HCT116 (cell line): ENCODE measurements around the gene ITGAE. TPM values are rescaled to one million over a fixed set of nuclear protein-coding genes. Genes with fewer than 3 reads are reported as not detected.

Experiments
- ATAC-seq: fragments of 200-7000 bp; cut with Tn5 transposase; 2 replicates; pipeline ENCODE4 v1.9.1; 2020; ENCODE audit warnings: mild to moderate bottlenecking, moderate library complexity
- BruUV-seq: library from RNA; stranded (reverse); fragments of 400-500 nt; replicated peaks from 2 replicates; lab custom pipeline; 2021; lab: Mats Ljungman, UMichigan
- CTCF ChIA-PET: fragments of 300-600 bp; sonication (Branson Sonifier 250); formaldehyde crosslinking; loops from one replicate; lab custom pipeline; 2021; ENCODE audit warnings: antibody characterized with exemption; lab: Charles Lee
- POLR2A ChIA-PET: fragments of 300-600, 350-600 bp; sonication (Branson Sonifier 250); formaldehyde crosslinking; loops from one replicate; lab custom pipeline; 2021; ENCODE audit warnings: antibody characterized with exemption; lab: Charles Lee
- RAD21 ChIA-PET, 2 experiments: fragments of 300-600 bp; sonication (Branson Sonifier 250); formaldehyde crosslinking; loops; one replicate each; lab custom pipeline; 2023; ENCODE audit warnings: low total read pairs in 2 of 2; ENCODE audit not compliant: uncharacterized antibody in 2 of 2, unreplicated experiment in 2 of 2, low non-redundant PET in 1 of 2; lab: Charles Lee
- DNase-seq: peaks from one replicate; pipeline ENCODE4 v3.0.0-alpha.2; 2010; ENCODE audit warnings: low read depth, low spot score
- H2AFZ ChIP-seq: fragments of 200-600 bp; shearing (Covaris generic), sonication (generic); 2 replicates; pipeline ENCODE4 v1.6.1; 2017; ENCODE audit warnings: low read depth, mixed run types, mixed read lengths, antibody characterized with exemption, low read length; ENCODE audit not compliant: poor library complexity, severe bottlenecking
- H3K27ac ChIP-seq: 2 replicates; pipeline ENCODE4 v1.5.1; 2012; ENCODE audit warnings: low read depth, low read length
- H3K27me3 ChIP-seq: fragments of 200-600 bp; sonication (generic); 2 replicates; pipeline ENCODE4 v1.6.1; 2016; ENCODE audit warnings: mixed run types, low read length, mixed read lengths; ENCODE audit not compliant: insufficient read depth
- H3K36me3 ChIP-seq, 2 experiments: fragments of 200-500 bp in 1 of 2; fragments of 200-600 bp in 1 of 2; sonication (Bioruptor generic) in 1 of 2; sonication (generic) in 1 of 2; 2 replicates each; pipeline versions ENCODE4 v1.5.1 to v1.6.1; 2014 to 2016; ENCODE audit warnings: low read length in 2 of 2, inconsistent platforms in 1 of 2, mixed read lengths in 1 of 2, mixed run types in 1 of 2; ENCODE audit not compliant: insufficient read depth in 2 of 2, control insufficient read depth in 1 of 2
- H3K4me1 ChIP-seq, 2 experiments: fragments of 200-600 bp in 1 of 2; sonication (generic) in 1 of 2; 2 replicates each; pipeline versions ENCODE4 v1.5.1 to v1.6.1; 2012 to 2017; ENCODE audit warnings: low read length in 2 of 2, inconsistent platforms in 1 of 2, mild to moderate bottlenecking in 1 of 2, mixed read lengths in 1 of 2, mixed run types in 1 of 2, moderate library complexity in 1 of 2; ENCODE audit not compliant: insufficient read depth in 2 of 2, control insufficient read depth in 1 of 2
- H3K4me2 ChIP-seq: fragments of 200-600 bp; sonication (generic); 2 replicates; pipeline ENCODE4 v1.6.1; 2017; ENCODE audit warnings: mixed run types, low read length, mixed read lengths
- H3K4me3 ChIP-seq, 2 experiments: fragments of 200-600 bp in 1 of 2; sonication (generic) in 1 of 2; replicated peaks in 1 of 2; 2 replicates each; pipeline ENCODE4 v1.5.1; 2011 to 2016; ENCODE audit warnings: low read length in 2 of 2, control low read depth in 1 of 2, low read depth in 1 of 2, mild to moderate bottlenecking in 1 of 2, mixed read lengths in 1 of 2, mixed run types in 1 of 2
- H3K79me2 ChIP-seq: fragments of 200-600 bp; sonication (generic); 2 replicates; pipeline ENCODE4 v1.6.1; 2017; ENCODE audit warnings: mild to moderate bottlenecking, mixed run types, low read length, moderate library complexity, mixed read lengths; ENCODE audit not compliant: insufficient read depth
- H3K9ac ChIP-seq: fragments of 200-600 bp; sonication (generic); 2 replicates; pipeline ENCODE4 v1.6.1; 2016; ENCODE audit warnings: low read length, mixed read lengths
- H3K9me2 ChIP-seq: fragments of 200-600 bp; sonication (generic), shearing (Covaris generic); 2 replicates; pipeline ENCODE4 v1.6.1; 2017; ENCODE audit warnings: mixed run types, mild to moderate bottlenecking, moderate library complexity; ENCODE audit not compliant: insufficient read depth
- H3K9me3 ChIP-seq, 2 experiments: fragments of 200-500 bp in 1 of 2; fragments of 200-600 bp in 1 of 2; sonication (Bioruptor generic) in 1 of 2; sonication (generic) in 1 of 2; 2 replicates each; pipeline ENCODE4 v1.6.1; 2014 to 2017; ENCODE audit warnings: low read length in 2 of 2, mixed read lengths in 2 of 2, inconsistent platforms in 1 of 2, low read depth in 1 of 2, mild to moderate bottlenecking in 1 of 2, mixed run types in 1 of 2, moderate library complexity in 1 of 2; ENCODE audit not compliant: control insufficient read depth in 1 of 2, insufficient read depth in 1 of 2
- H4K20me1 ChIP-seq: fragments of 200-600 bp; sonication (generic), shearing (Covaris generic); 2 replicates; pipeline ENCODE4 v1.6.1; 2017; ENCODE audit warnings: mixed run types, mild to moderate bottlenecking, moderate library complexity; ENCODE audit not compliant: insufficient read depth
- CBX3 ChIP-seq: IDR thresholded peaks from 2 replicates; pipeline ENCODE4 v1.6.1; 2012; ENCODE audit warnings: low read depth
- CEBPB ChIP-seq: IDR thresholded peaks from 2 replicates; pipeline ENCODE4 v1.6.1; 2012; ENCODE audit warnings: low read depth
- CTCF ChIP-seq, 3 experiments: fragments of 200-600 bp in 1 of 3; sonication (generic) in 1 of 3; IDR thresholded peaks in 2 of 3; conservative IDR thresholded peaks in 1 of 3; 2 replicates each; pipeline ENCODE4 v1.5.1; 2012 to 2017; ENCODE audit warnings: low read depth in 2 of 3, low read length in 2 of 3, antibody characterized with exemption in 1 of 3, borderline replicate concordance in 1 of 3, control low read depth in 1 of 3, mild to moderate bottlenecking in 1 of 3, mixed read lengths in 1 of 3, mixed run types in 1 of 3, moderate library complexity in 1 of 3; ENCODE audit not compliant: insufficient read depth in 1 of 3
- EGR1 ChIP-seq: IDR thresholded peaks from 2 replicates; pipeline ENCODE4 v1.6.1; 2012; ENCODE audit warnings: low read depth
- ELF1 ChIP-seq: IDR thresholded peaks from 2 replicates; pipeline ENCODE4 v1.6.1; 2012; ENCODE audit warnings: low read depth, borderline replicate concordance
- FOSL1 ChIP-seq: IDR thresholded peaks from 2 replicates; pipeline ENCODE4 v1.6.1; 2012; ENCODE audit warnings: low read depth
- JUND ChIP-seq: IDR thresholded peaks from 2 replicates; pipeline ENCODE4 v1.6.1; 2012
- POLR2AphosphoS5 ChIP-seq: IDR thresholded peaks from 2 replicates; pipeline ENCODE4 v1.6.1; 2011; ENCODE audit warnings: mild to moderate bottlenecking, low read depth, low read length, moderate library complexity
- SP1 ChIP-seq: IDR thresholded peaks from 2 replicates; pipeline ENCODE4 v1.6.1; 2012; ENCODE audit warnings: low read depth
- SRF ChIP-seq: IDR thresholded peaks from 2 replicates; pipeline ENCODE4 v1.6.1; 2012; ENCODE audit warnings: low read depth
- TCF7L2 ChIP-seq: IDR thresholded peaks from 2 replicates; pipeline ENCODE4 v1.7.0; 2011; ENCODE audit warnings: borderline replicate concordance, inconsistent platforms; ENCODE audit not compliant: insufficient read depth, insufficient read length; ENCODE audit errors: extremely low read depth
- YY1 ChIP-seq: IDR thresholded peaks from 2 replicates; pipeline ENCODE4 v1.6.1; 2011; ENCODE audit warnings: low read length, low read depth, moderate library complexity, mild to moderate bottlenecking; ENCODE audit not compliant: insufficient replicate concordance; ENCODE audit errors: extremely low read depth
- ZFX ChIP-seq: fragments of 450-650 bp; IDR thresholded peaks from 2 replicates; pipeline ENCODE4 v1.6.1; 2017
- ZNF274 ChIP-seq: fragments of 200-500 bp; sonication (Bioruptor generic); IDR thresholded peaks from 2 replicates; pipeline ENCODE4 v1.6.1; 2014; ENCODE audit warnings: mild to moderate bottlenecking, low read depth, low read length, inconsistent platforms
- intact Hi-C: fragments of 100-400 bp; cut with micrococcal nuclease; formaldehyde crosslinking; loops from 2 replicates; pipeline ENCODE4 v1.10.0; 2022
- total RNA-seq: library from RNA; stranded (reverse); gene quantifications from one replicate; pipeline ENCODE4 v1.2.1, GENCODE V29; 2021; ENCODE audit not compliant: unreplicated experiment
- TF ChIP-seq, protein P1 (sequence below): IDR thresholded peaks from 2 replicates; pipeline ENCODE4 v1.6.1; 2012
- TF ChIP-seq, protein P2 (sequence below): IDR thresholded peaks from 2 replicates; pipeline ENCODE4 v1.6.1; 2012; ENCODE audit warnings: low read depth
- TF ChIP-seq, protein P3 (sequence below): IDR thresholded peaks from 2 replicates; pipeline ENCODE4 v1.6.1; 2011; ENCODE audit warnings: mild to moderate bottlenecking, low read length, moderate library complexity; ENCODE audit not compliant: insufficient replicate concordance; ENCODE audit errors: extremely low read depth

Gene ITGAE
- total RNA-seq, 1 experiment from 2014 or later, result 19.9 TPM

DNA sequence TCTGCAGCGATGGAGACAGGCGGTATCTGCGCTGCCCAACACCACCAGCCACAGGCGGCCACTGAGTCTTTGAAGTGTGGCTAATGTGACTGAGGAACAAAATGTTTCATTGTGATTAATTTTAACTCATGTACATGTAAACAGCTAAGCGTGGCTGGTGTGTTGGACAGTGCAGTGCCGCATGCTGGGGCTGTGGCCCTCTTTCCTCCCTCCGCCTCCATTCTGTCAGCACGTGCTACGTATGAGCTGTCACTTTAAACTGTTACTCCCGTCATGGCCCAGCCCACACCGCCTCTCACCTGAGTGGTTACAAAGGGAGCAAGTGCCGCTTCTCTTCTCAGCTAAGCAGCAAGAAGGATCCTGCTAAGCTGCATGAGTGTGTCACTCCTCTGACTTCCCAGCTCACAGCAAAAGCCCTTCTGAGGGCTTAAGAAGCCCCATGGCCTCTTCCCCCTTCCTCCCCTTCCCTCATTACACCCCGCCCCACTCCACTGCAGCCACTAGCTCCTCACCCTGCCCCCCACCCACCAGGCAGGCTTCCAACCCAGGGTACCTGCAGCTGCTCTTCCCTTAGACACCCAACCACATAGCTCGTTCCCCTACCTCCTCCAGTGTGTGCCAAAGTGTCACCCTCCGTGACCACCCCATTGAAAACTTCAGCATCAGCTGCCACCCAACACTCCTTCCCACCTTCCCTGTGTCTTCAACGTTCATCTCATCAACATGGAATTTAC lies 62.3 kb downstream of the ITGAE start:
- POLR2A ChIA-PET, result interaction anchor here (2.0 kb wide), 1 partner anchor 107 kb away, joined by 6 read pairs; the partner anchor contains the start of gene NCBP3
- BruUV-seq, result no TSS peak
- Histone ChIP-seq H3K9me2 (no peaks in the 10 kb centered on the region), H3K36me3 (no peaks in the 10 kb centered on the region), H2AFZ (peak overlapping the region; percentile 73), H3K4me1 (peaks cover 2 to 21% of the 10 kb centered on the region in 2 experiments; a peak in 3 of 4 replicates), H3K79me2 (no peaks in the 10 kb centered on the region), H3K4me3 (no peak overlapping the region), H3K9ac (no peak overlapping the region), H4K20me1 (no peaks in the 10 kb centered on the region), H3K4me2 (peak overlapping the region; percentile 23), H3K9me3 (no peaks in the 10 kb centered on the region), H3K27me3 (no peaks in the 10 kb centered on the region), H3K27ac (no peak overlapping the region)
- RAD21 ChIA-PET, result interaction anchor here (0.9 to 1.7 kb wide), 4 partner anchors 22 to 169 kb away, joined by 3 to 8 read pairs (median 4); no protein-coding TSS in a partner anchor
- ATAC-seq (peak; percentile 71), DNase-seq (no peak)
- intact Hi-C loops, result loop anchor here (5.0 to 10.0 kb wide), 2 partner anchors 169 to 336 kb away; no protein-coding TSS in a partner anchor
- TF ChIP-seq YY1, result no peak
- TF ChIP-seq SP1, result no peak
- no peak for TF ChIP-seq ZNF274
- TF ChIP-seq, protein P1, sequence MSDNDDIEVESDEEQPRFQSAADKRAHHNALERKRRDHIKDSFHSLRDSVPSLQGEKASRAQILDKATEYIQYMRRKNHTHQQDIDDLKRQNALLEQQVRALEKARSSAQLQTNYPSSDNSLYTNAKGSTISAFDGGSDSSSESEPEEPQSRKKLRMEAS, result peak; percentile 72
- peak; percentile 61 for TF ChIP-seq TCF7L2
- no peak for TF ChIP-seq CEBPB
- TF ChIP-seq EGR1, result no peak
- no peak for TF ChIP-seq JUND
- TF ChIP-seq CTCF (IDR thresholded peaks at IDR 0.05 in 2 of 3, conservative IDR thresholded peaks at IDR 0.05 in 1 of 3; ENCODE audit: borderline replicate concordance in 1 of 3, insufficient read depth in 1 of 3, low read depth in 2 of 3, low read length in 2 of 3), result no peak
- TF ChIP-seq, protein P2, sequence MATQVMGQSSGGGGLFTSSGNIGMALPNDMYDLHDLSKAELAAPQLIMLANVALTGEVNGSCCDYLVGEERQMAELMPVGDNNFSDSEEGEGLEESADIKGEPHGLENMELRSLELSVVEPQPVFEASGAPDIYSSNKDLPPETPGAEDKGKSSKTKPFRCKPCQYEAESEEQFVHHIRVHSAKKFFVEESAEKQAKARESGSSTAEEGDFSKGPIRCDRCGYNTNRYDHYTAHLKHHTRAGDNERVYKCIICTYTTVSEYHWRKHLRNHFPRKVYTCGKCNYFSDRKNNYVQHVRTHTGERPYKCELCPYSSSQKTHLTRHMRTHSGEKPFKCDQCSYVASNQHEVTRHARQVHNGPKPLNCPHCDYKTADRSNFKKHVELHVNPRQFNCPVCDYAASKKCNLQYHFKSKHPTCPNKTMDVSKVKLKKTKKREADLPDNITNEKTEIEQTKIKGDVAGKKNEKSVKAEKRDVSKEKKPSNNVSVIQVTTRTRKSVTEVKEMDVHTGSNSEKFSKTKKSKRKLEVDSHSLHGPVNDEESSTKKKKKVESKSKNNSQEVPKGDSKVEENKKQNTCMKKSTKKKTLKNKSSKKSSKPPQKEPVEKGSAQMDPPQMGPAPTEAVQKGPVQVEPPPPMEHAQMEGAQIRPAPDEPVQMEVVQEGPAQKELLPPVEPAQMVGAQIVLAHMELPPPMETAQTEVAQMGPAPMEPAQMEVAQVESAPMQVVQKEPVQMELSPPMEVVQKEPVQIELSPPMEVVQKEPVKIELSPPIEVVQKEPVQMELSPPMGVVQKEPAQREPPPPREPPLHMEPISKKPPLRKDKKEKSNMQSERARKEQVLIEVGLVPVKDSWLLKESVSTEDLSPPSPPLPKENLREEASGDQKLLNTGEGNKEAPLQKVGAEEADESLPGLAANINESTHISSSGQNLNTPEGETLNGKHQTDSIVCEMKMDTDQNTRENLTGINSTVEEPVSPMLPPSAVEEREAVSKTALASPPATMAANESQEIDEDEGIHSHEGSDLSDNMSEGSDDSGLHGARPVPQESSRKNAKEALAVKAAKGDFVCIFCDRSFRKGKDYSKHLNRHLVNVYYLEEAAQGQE, result no peak
- TF ChIP-seq, protein P3, sequence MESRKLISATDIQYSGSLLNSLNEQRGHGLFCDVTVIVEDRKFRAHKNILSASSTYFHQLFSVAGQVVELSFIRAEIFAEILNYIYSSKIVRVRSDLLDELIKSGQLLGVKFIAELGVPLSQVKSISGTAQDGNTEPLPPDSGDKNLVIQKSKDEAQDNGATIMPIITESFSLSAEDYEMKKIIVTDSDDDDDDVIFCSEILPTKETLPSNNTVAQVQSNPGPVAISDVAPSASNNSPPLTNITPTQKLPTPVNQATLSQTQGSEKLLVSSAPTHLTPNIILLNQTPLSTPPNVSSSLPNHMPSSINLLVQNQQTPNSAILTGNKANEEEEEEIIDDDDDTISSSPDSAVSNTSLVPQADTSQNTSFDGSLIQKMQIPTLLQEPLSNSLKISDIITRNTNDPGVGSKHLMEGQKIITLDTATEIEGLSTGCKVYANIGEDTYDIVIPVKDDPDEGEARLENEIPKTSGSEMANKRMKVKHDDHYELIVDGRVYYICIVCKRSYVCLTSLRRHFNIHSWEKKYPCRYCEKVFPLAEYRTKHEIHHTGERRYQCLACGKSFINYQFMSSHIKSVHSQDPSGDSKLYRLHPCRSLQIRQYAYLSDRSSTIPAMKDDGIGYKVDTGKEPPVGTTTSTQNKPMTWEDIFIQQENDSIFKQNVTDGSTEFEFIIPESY, result no peak
- TF ChIP-seq FOSL1, result no peak
- TF ChIP-seq ZFX, result no peak
- TF ChIP-seq ELF1, result no peak
- no peak for TF ChIP-seq CBX3
- TF ChIP-seq POLR2AphosphoS5, result no peak
- TF ChIP-seq SRF, result no peak
- CTCF ChIA-PET, result interaction anchor here (0.6 to 3.3 kb wide), 26 partner anchors 8 to 676 kb away, joined by 3 to 73 read pairs (median 6); partner anchors contain the start of genes HASPIN and NCBP3
